RKO (cell line): Measurements from ENCODE around the gene HAPLN2.
"Not testable (repeated sequence)": the region's sequence is repeated elsewhere in the genome, so short reads cannot be mapped to it uniquely, and the experiment has no call there.

Experiments
- DNase-seq: peaks from one replicate; pipeline ENCODE4 v3.0.0-alpha.2; 2016; ENCODE audit warnings: low spot score

Gene HAPLN2

GRCh38 chr1:156592158-156592909 is 26.9 kb upstream of the HAPLN2 start:
- no peak for DNase-seq

- peak; percentile 62 for DNase-seq
Observed at GRCh38 chr1:156592910-156593660, 26.1 kb upstream of the HAPLN2 start.

- DNase-seq: no peak
Observed at GRCh38 chr1:156593661-156593989, 25.6 kb upstream of the HAPLN2 start.

GRCh38 chr1:156594190-156594589 is 25.0 kb upstream of the HAPLN2 start:
- DNase-seq: no peak

- DNase-seq: no peak
Observed at GRCh38 chr1:156595016-156595415, 24.2 kb upstream of the HAPLN2 start.

- DNase-seq: no peak
Observed at GRCh38 chr1:156596426-156596825, 22.8 kb upstream of the HAPLN2 start.

- no peak for DNase-seq
Observed at GRCh38 chr1:156598125-156598524, 21.1 kb upstream of the HAPLN2 start.

- no peak for DNase-seq
Observed at GRCh38 chr1:156598731-156599432, 20.3 kb upstream of the HAPLN2 start.

- peak; percentile 84 for DNase-seq
Observed at GRCh38 chr1:156599811-156600210, 19.4 kb upstream of the HAPLN2 start.

- DNase-seq: peak; percentile 44
Observed at GRCh38 chr1:156600733-156601121, 18.5 kb upstream of the HAPLN2 start.

- DNase-seq: peak; percentile 94
Observed at GRCh38 chr1:156601122-156601830, 17.9 kb upstream of the HAPLN2 start, which contains the start of gene GPATCH4. Gene GPATCH4, minus strand, starts transcription at chr1:156601479.

- no peak for DNase-seq
Observed at GRCh38 chr1:156601892-156602291, 17.3 kb upstream of the HAPLN2 start.

GRCh38 chr1:156602557-156602993 is 16.6 kb upstream of the HAPLN2 start:
- peak; percentile 32 for DNase-seq

- DNase-seq: not testable (repeated sequence)
Observed at GRCh38 chr1:156607344-156607743, 11.9 kb upstream of the HAPLN2 start.

GRCh38 chr1:156608036-156608674 is 11.1 kb upstream of the HAPLN2 start:
- peak; percentile 90 for DNase-seq

- peak; percentile 65 for DNase-seq
Observed at GRCh38 chr1:156608981-156609380, 10.2 kb upstream of the HAPLN2 start.

- not testable (repeated sequence) for DNase-seq
Observed at GRCh38 chr1:156610072-156610471, 9.1 kb upstream of the HAPLN2 start.

GRCh38 chr1:156612666-156613065 is 6.5 kb upstream of the HAPLN2 start:
- no peak for DNase-seq

- DNase-seq: no peak
Observed at GRCh38 chr1:156615946-156616345, 3.3 kb upstream of the HAPLN2 start.

- no peak for DNase-seq
Observed at GRCh38 chr1:156616463-156616862, 2.8 kb upstream of the HAPLN2 start.

GRCh38 chr1:156619582-156619955 is 354 bp downstream of the HAPLN2 start:
- DNase-seq: no peak
